SK-N-DZ (cell line): ENCODE measurements around the gene SNCB. TPM values are rescaled to one million over a fixed set of nuclear protein-coding genes. Genes with fewer than 3 reads are reported as not detected.

Experiments used
- DNase-seq: peaks from one replicate; pipeline ENCODE4 v3.0.0-alpha.2; 2015; ENCODE audit warnings: low spot score
- polyA plus RNA-seq, 2 experiments: library from polyadenylated mRNA; depleted of rRNA; stranded (reverse); fragments of >200 nt; gene quantifications; 2 replicates each; pipeline ENCODE4 v1.2.3, GENCODE V29; 2014

The SNCB gene
- 1.9 and 2.7 TPM in 2 replicates for polyA plus RNA-seq (2014; cell fraction: cytosol; rRNA removed)
- polyA plus RNA-seq (2014; cell fraction: nucleus; rRNA removed) = 0.81 and 2.3 TPM in 2 replicates

- no peak for DNase-seq
These were observed at the start of gene SNCB, which contains the start of gene EIF4E1B for GRCh38 chr5:176629853-176630680. Gene SNCB, minus strand, starts transcription at chr5:176630534. Its CDS starts 880 bp downstream, at chr5:176629654. Gene EIF4E1B, plus strand, starts transcription at chr5:176630675. Its CDS starts 12,113 bp downstream, at chr5:176642788.

DNA sequence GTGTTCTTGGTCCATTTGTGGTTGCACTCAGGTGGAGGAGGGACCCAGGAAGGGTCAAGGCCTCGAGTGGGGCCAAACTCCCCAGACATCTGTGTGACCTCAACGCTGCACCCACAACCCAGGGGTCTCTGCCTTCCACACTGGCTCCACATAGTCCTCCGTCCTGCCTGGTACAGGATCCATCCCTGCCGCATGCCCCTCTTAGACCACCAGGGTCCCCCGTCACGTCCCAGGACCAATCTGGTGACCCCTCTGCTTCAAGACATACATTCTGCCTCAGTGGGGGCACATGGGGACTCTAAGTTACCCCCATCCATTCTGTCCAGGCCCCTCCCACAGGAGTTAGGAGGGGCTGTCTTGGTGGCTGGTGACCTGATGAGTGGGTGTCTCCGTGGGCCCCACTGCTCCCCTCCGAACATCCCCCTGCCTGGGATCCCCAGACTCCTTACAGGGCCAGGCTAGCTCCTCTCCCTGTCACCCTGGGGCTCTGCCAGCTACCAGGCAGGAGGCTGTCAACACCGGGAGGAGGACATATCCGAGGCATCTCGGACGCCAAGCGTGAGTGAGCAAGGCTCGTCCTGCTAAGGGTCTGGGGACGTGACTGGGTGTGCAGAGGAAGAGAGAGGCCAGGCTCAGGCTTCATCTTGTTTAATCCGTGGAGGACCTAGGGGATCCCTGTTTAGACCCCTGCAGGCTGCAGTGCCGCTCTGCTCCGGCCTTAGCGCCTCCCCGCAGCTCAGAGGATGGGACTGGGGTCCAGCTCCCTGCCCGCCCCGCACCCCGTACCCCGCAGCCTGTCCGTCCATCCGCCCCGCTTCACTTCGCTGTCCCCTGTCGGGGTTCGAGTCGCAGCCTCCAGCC is 49.3 kb upstream of the SNCB start:
- no peak for DNase-seq

DNA sequence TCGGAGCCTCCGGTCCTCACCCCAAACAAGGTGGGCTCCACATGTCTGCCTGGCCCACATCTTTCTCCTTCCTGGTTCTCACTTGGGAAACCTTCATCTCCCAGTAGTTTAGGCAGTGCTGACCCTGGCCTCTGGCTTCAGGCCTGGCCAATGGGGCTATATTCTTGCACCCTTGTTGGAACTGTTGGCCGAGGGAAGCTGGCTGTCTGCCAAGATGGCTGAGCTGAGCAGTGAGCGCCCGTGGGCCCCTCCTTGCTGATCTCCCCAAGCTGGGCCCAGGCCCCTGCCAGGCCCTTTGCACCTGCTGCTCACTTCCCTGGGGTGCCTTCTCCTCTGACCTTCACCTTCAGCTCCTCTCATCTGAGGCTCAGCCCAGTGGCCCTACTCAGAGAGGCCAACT is 48.2 kb upstream of the SNCB start:
- no peak for DNase-seq

DNA sequence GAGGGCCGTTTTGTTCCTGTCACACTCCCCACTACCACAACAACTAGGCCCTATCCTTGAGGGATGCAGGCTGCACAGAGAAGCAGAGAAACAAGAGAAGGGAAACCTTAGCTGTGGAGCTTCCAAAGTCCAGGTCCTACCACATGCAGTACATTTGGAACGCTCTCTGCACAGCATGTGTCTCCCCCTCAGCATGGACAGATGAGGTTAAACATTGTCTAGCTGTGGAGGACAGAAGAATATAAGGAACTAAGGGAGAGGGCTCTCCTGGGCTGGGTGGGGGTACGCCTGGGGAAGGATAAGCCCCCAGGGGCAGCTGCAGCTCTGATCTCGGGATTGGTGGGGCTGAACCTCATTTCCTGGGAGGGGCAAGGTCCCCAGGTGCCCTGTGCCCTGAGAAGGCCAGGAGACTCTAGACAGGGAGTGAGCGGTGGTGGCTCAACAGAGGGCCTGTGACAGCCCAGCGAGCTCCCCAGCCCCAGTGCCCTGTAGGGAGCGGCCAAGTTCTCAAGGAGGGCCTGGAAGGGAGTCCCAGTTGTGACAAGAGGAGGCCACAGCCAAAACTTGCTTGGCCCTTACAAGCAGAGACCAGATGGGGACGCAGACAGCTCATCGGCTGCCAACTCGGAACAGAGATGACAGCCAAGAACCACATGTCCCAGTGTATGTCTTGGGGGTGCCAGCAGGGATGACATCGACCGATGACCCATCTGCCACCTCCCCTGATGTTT is 47.0 kb upstream of the SNCB start:
- DNase-seq = no peak

DNA sequence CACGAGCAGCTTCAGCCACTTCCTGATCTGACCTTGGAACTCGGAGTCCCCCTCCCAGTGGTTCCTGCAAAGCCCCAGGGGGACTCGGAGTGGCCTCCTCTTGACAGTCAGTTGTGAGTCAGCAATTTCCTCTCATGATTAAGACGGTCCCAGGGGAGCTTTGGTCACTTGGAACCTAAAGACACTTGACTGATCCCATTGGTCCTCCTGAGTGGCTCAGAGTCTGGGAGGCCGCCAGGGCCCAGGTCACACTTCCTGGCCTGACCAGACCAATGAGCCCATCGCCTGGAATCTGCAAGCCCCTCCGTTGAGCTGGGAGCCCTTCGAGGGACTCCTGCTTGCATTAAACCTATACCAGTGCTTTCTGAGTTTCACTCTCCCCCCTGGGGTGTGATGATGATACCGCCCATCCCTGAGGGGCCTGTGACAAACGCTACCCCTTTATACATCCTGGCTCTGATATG is 46.1 kb upstream of the SNCB start:
- DNase-seq = peak; percentile 66

GRCh38 chr5:176675676-176676360 is 45.5 kb upstream of the SNCB start:
- DNase-seq = no peak

GRCh38 chr5:176674799-176675198 is 44.5 kb upstream of the SNCB start:
- no peak for DNase-seq

DNA sequence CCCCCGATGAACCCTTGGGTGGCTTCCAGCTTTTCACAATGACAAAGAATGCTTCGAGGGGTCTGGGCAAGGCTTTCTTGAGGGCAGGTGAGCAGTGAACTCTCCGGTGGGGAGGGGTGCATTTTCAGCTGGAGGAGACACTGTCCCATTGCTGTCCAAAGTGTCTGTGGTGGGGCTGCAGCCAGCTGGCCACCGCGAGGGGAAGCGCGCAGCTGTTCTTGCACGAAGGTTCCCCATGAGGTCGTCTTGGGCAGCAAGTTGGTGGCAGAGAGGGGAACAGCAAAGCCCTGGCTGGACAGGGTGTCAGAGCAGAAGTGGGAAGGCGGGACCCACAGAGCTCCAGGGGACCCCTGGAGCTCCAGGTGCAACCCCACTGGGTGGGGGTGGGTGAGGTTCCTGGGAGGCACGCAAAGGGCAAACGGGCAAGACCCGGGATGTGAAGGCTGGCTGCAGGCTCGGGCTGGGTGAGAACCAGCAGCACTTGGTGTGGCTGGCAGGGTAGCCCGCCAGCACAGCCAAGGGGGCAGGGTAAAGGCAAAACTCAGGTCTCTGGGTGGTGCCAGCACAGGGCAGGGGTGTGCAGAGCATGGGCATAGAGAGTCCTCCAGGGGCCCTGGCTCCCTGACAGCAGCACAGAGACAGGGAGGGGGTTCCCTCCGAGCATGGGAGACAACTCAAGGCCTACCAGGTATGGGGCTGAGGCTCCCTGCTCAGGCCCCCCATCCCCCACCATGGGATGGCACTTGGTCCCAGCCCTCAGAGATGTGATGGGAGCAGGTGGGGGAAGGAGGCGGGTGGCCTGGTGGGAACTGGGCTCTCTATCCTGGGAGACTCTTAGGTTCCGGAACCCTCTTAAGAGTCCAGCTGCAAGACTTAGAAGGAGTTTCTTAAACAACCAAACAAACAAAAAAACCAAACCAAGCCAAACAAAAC is 43.6 kb upstream of the SNCB start:
- DNase-seq = no peak

DNA sequence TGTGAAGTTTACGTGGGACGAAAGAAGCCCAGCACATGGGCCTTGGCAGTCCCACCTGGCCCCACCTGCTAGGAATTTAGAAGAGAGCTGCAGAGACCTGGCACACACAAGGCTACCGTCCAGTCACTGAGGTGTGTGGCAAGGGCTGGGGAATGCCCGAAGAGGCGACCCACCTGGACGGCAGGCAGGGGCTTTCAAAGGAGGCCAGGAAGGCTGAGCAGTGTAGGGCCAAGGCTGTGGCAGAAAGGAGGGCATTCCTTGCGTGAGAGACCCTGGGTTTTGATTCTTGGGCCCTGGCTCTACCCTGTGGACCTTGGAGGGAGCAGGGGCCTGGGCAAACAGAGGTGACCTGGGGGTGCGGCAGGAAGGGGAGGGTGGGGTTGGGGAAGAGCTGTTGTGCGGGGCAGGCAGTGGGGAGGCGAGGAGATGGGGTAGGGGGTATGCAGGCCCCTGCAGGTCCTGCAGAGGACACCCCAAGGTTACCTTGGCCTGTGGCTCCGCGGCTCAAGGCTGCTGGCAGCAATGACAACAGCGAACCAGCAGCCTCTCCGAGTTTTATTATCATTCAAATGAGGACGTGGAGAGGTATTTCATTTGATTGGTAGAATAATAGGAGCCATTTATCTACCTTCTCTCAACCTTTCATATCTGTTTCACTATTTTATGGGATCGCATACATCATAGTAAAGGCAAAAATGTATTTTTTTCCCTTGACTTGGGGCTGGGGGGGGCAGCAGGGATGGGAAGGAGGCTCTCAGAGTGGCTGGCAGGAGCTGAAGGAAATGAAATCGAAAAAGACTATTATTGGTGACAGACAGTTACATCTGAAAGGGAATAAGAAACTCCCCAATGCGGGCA is 41.8 kb upstream of the SNCB start:
- DNase-seq = no peak

DNA sequence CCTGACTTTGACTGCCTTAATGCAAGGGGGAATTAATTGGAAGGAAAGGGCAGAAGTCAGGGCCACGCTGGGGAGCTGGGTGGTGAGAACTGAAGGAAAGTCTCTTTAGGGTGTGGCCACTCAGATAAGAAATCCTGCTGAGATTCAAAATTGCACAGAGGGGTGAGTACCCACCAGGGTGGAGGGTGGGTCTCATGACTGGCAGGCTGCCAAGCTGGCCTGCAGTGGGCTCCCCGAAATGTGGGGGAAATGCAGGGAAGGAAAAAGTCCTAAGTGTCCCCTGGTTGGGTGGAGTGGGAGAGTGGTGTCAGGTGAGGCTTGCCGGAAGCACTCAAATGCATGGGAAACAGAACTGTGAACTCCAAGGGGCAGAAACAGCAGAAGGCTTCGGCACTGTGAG is 41.1 kb upstream of the SNCB start:
- DNase-seq = no peak

DNA sequence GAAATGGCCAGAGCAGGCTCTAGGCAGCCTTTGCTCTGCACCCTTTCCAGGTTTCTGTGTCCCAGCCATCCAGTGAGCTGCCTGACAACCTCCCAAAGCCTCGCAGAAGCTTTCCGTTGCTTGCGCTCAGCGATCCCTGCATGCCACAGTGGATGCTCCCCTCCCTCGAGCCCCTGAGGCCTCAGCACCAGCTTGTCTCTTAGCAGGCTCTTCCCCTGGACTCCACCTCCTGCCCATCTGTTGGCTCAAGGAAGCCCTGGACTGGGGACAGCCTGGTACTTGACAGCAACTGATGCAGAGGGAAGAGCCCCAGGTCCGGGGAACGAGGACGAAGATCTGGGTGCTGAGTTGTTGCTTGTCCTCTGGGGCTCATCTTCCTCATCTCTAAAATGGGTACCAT is 40.1 kb upstream of the SNCB start:
- no peak for DNase-seq

DNA sequence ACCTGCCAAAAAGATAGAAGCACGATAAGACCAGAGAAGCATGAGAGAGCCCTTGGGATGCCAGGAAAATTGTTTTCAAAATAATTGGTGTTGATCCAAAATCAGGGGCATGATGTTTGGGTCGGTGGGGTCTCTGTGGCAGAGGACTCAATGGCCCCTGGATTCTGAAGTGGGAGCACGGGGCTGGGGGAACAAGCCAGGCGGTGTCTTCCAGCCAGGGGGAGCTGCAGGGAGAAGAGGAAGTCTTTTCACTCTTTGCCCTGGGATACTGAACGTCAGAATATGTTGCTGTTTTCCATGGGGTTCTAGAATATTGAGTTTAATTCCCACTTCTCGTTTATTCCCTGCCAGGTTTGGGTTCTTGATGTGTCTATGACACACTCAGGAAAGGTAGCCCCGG is 37.3 kb upstream of the SNCB start:
- no peak for DNase-seq

DNA sequence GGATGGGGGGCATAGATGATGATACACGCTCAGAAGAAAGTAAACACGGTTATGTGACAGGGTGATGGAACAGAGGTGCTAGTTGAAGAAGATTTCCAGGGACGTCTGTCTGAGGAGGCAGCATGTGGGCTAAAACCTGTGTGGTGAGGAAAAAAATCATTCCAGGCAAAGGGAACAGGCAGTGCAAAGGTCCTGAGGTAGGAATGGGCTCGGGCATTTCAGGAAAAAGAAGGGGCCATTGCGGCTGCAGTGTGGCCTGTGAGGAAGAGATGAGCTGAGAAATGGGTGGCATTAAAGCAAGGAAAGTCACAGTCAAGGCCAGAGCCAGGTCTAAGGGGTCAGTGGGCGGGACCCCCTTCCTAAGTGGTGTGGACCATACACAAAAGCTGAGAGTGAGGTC is 35.2 kb upstream of the SNCB start:
- no peak for DNase-seq

DNA sequence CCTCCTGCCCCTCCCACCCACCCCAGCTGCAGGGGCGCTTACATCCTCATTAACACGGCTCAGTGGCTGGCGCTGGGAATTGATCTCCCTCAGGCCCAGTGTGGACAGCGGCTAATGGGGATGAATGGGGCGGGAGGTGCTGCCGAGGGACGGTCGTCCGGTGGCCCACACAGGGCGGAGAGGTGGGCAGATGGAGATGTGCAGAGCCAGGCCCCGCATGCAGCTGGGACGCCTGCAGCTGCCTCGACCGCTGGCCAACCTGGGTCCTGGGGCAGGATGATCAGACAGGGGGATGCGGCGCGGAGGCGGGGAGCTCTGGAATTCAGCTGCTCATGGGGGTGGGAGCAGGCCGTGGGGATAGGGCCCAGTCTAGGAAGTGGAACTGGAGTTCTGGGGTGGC is 34.6 kb upstream of the SNCB start:
- no peak for DNase-seq

- DNase-seq = no peak
These were observed 34.1 kb upstream of the SNCB start for GRCh38 chr5:176664479-176664878.

DNA sequence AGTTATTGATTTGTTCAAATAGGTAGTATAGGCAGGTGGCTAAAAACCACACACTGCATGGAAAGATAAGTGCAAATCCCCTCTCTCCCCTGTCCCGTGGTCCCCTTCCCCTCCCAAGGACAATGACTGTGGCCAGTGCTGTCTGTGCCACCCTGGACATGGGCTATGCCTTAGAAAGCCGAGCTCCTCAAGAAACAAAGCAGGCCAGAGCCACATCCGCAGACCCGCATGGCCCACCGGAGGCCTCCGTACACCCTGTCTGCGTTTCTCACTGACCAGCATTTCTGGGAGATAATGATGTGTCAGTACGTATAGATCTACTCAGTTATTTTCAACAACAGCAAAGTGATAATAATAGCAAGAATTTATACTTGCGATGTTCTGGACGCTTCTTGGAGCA is 33.2 kb upstream of the SNCB start:
- DNase-seq = no peak

- no peak for DNase-seq
These were observed 32.3 kb upstream of the SNCB start for GRCh38 chr5:176662371-176663333.

- DNase-seq = no peak
These were observed 31.3 kb upstream of the SNCB start for GRCh38 chr5:176661676-176662075.
